Mammary epithelial cell (primary cell): ENCODE data around the gene CSH2.
"Not testable (repeated sequence)": the region's sequence is repeated elsewhere in the genome, so short reads cannot be mapped to it uniquely, and the experiment has no call there.

Source experiments
- CTCF ChIP-seq, 2 donors: IDR thresholded peaks in 1 of 2; conservative IDR thresholded peaks in 1 of 2; 2 replicates each; pipeline ENCODE4 v1.5.1; 2011 to 2012; ENCODE audit warnings: inconsistent platforms in 2 of 2, low read length in 2 of 2, mild to moderate bottlenecking in 2 of 2, control low read depth in 1 of 2, low read depth in 1 of 2; ENCODE audit not compliant: insufficient read depth in 1 of 2; ENCODE audit errors: extremely low read depth in 1 of 2
- EZH2 ChIP-seq: IDR thresholded peaks from 2 replicates; pipeline ENCODE4 v1.6.1; 2012; ENCODE audit warnings: low read length, inconsistent platforms, borderline replicate concordance

- TF ChIP-seq CTCF (conservative IDR thresholded peaks at IDR 0.05 in 1 of 2, IDR thresholded peaks at IDR 0.05 in 1 of 2; ENCODE audit: extremely low read depth in 1 of 2, insufficient read depth in 1 of 2, low read depth in 1 of 2, low read length in 2 of 2); EZH2: not testable (repeated sequence)
These were observed at the start of gene CSH2 for GRCh38 chr17:63873577-63873976.
